ENCODE results near the gene FTO.

The FTO gene

GRCh38 chr16:54193665-54194333 lies 489.8 kb downstream of the FTO start:
- no peak for DNase-seq

- no peak for DNase-seq
Measured at GRCh38 chr16:54194334-54194743, 490.4 kb downstream of the FTO start.

- DNase-seq: no peak
Measured at GRCh38 chr16:54197758-54198157, 493.8 kb downstream of the FTO start.

- DNase-seq: no peak
Measured at GRCh38 chr16:54199487-54200160, 495.7 kb downstream of the FTO start.

- DNase-seq: no peak
Measured at GRCh38 chr16:54200161-54200534, 496.2 kb downstream of the FTO start.

- DNase-seq: no peak
Measured at GRCh38 chr16:54200720-54201119, 496.8 kb downstream of the FTO start.

- no peak for DNase-seq
Measured at GRCh38 chr16:54201200-54201599, 497.2 kb downstream of the FTO start.
